GM23338 (cell line): Measurements from ENCODE around the gene ASPHD1.

Experiments
- CTCF ChIP-seq, 2 experiments: fragments of 200-600 bp in 1 of 2; sonication (generic) in 1 of 2; conservative IDR thresholded peaks; 2 replicates each; pipeline versions ENCODE4 v1.5.1 to v1.6.1; 2016 to 2017; ENCODE audit warnings: antibody characterized with exemption in 2 of 2, low read depth in 2 of 2, mild to moderate bottlenecking in 2 of 2, moderate library complexity in 1 of 2
- EZH2 ChIP-seq: fragments of 200-600 bp; sonication (generic); IDR thresholded peaks from one replicate; pipeline ENCODE4 v1.8.0; 2017; ENCODE audit warnings: antibody characterized with exemption, mild to moderate bottlenecking, low read depth; ENCODE audit not compliant: unreplicated experiment
- EZH2phosphoT487 ChIP-seq: fragments of 200-600 bp; sonication (generic); IDR thresholded peaks from one replicate; pipeline ENCODE4 v1.8.1; 2018; ENCODE audit warnings: antibody characterized with exemption; ENCODE audit not compliant: unreplicated experiment
- JUNB ChIP-seq: IDR thresholded peaks from one replicate; pipeline ENCODE4 v1.6.1; 2016; ENCODE audit warnings: antibody characterized with exemption; ENCODE audit not compliant: unreplicated experiment
- POLR2AphosphoS5 ChIP-seq: IDR thresholded peaks from 2 replicates; pipeline ENCODE4 v1.6.1; 2016; ENCODE audit warnings: antibody characterized with exemption, low read depth
- ZNF114 ChIP-seq: fragments of 250-450 bp; sonication (Bioruptor Pico); IDR thresholded peaks from 2 replicates; pipeline ENCODE4 v1.5.0; 2020; ENCODE audit warnings: mild to moderate bottlenecking, moderate library complexity
- TF ChIP-seq, protein P1 (sequence below): IDR thresholded peaks from 2 replicates; pipeline ENCODE4 v1.6.1; 2016; ENCODE audit warnings: antibody characterized with exemption

DNA sequence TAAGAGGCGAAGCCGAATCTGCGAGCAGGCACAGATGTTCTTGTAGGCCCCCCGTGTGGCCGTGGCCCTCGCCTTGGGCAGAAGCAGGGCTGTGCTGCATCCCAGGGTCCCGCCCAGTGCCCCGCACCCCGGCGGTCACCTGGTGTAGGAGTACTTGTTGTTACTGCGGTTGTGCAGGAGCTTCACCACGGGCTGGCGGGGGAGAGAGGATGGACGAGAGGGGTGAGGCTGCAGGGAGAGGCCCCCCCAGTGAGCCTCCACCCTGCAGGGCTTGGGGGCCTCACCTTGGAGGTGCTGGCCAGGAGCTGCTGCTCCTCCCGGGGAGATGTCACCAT is 11.4 kb downstream of the ASPHD1 start:
- TF ChIP-seq EZH2 (no peak), CTCF (conservative IDR thresholded peaks at IDR 0.05; ENCODE audit: low read depth in 2 of 2) (no peak), POLR2AphosphoS5 (no peak; the same call in 1 of the 2 replicates), ZNF114 (no peak), JUNB (no peak), EZH2phosphoT487 (no peak)
- TF ChIP-seq, protein P1, sequence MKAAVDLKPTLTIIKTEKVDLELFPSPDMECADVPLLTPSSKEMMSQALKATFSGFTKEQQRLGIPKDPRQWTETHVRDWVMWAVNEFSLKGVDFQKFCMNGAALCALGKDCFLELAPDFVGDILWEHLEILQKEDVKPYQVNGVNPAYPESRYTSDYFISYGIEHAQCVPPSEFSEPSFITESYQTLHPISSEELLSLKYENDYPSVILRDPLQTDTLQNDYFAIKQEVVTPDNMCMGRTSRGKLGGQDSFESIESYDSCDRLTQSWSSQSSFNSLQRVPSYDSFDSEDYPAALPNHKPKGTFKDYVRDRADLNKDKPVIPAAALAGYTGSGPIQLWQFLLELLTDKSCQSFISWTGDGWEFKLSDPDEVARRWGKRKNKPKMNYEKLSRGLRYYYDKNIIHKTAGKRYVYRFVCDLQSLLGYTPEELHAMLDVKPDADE: no peak
